GM12878 (cell line): ENCODE results near the gene ATP5PO. TPM values are rescaled to one million over a fixed set of nuclear protein-coding genes. Genes with fewer than 3 reads are reported as not detected.

Experiments used
- ATAC-seq: fragments of 200-7000 bp; cut with Tn5 transposase; 3 replicates; pipeline ENCODE4 v1.9.1; 2020; ENCODE audit warnings: mild to moderate bottlenecking, moderate library complexity
- BruUV-seq: library from RNA; stranded (reverse); fragments of 400-500 nt; replicated peaks from 2 replicates; lab custom pipeline; 2021; lab: Mats Ljungman, UMichigan
- CTCF ChIA-PET: fragments of 300-600 bp; sonication (Branson Sonifier 250); formaldehyde crosslinking; extraction: SDS; loops from one replicate; lab custom pipeline; 2021; ENCODE audit warnings: inconsistent platforms; lab: Yijun Ruan, JAX
- POLR2A ChIA-PET: fragments of 350-600 bp; formaldehyde crosslinking; extraction: SDS; loops from one replicate; lab custom pipeline; 2021; ENCODE audit warnings: inconsistent platforms; lab: Charles Lee
- RAD21 ChIA-PET: fragments of 300-600 bp; sonication (Branson Sonifier 250); formaldehyde crosslinking; loops from one replicate; lab custom pipeline; 2023; ENCODE audit warnings: antibody characterized with exemption; ENCODE audit not compliant: unreplicated experiment; lab: Charles Lee
- SMC1A ChIA-PET: fragments of 300-600 bp; sonication (Branson Sonifier 250); formaldehyde crosslinking; loops from one replicate; lab custom pipeline; 2023; ENCODE audit not compliant: unreplicated experiment, uncharacterized antibody; lab: Charles Lee
- DNase-seq: peaks from one replicate; pipeline ENCODE4 v3.0.0-alpha.2; 2011; ENCODE audit warnings: low read depth, low spot score
- FAIRE-seq: peaks from 3 replicates; lab custom pipeline; 2011; peaks lifted over from hg19 to GRCh38; lab: Jason Lieb, UNC
- H2AFZ ChIP-seq: 2 replicates; pipeline ENCODE4 v1.6.0; 2011; ENCODE audit warnings: low read depth, low read length, control low read depth; ENCODE audit not compliant: control insufficient read depth
- H3K27ac ChIP-seq: 2 replicates; pipeline ENCODE4 v1.5.1; 2011; ENCODE audit warnings: control low read depth; ENCODE audit not compliant: control insufficient read depth, insufficient read depth
- H3K27me3 ChIP-seq, 2 experiments: replicated peaks in 1 of 2; 2 replicates each; pipeline versions ENCODE4 v1.6.0 to v1.6.1; 2011; ENCODE audit warnings: low read length in 1 of 2; ENCODE audit not compliant: control insufficient read depth in 2 of 2, insufficient read depth in 2 of 2
- H3K36me3 ChIP-seq, 2 experiments: 2 replicates each; pipeline ENCODE4 v1.5.1; 2011; ENCODE audit warnings: low read length in 1 of 2; ENCODE audit not compliant: control insufficient read depth in 2 of 2, insufficient read depth in 2 of 2
- H3K4me1 ChIP-seq: 2 replicates; pipeline ENCODE4 v1.6.1; 2011; ENCODE audit warnings: mild to moderate bottlenecking, low read length, moderate library complexity, mixed read lengths; ENCODE audit not compliant: control insufficient read depth, insufficient read depth
- H3K4me2 ChIP-seq: 2 replicates; pipeline ENCODE4 v1.6.0; 2011; ENCODE audit warnings: control low read depth; ENCODE audit not compliant: control insufficient read depth, insufficient read depth
- H3K4me3 ChIP-seq: fragments of 200-600 bp; sonication (generic); 2 replicates; pipeline ENCODE4 v1.5.1; 2016
- H3K79me2 ChIP-seq: 2 replicates; pipeline ENCODE4 v1.6.0; 2011; ENCODE audit warnings: low read length; ENCODE audit not compliant: control insufficient read depth, insufficient read depth
- H3K9ac ChIP-seq: 2 replicates; pipeline ENCODE4 v1.8.0; 2011; ENCODE audit warnings: low read length, control low read depth, mixed read lengths; ENCODE audit not compliant: control insufficient read depth, insufficient read depth
- H3K9me3 ChIP-seq: replicated peaks from 3 replicates; pipeline ENCODE4 v1.5.1; 2011; ENCODE audit warnings: mild to moderate bottlenecking, low read length; ENCODE audit not compliant: control insufficient read depth, insufficient read depth
- H4K20me1 ChIP-seq: 2 replicates; pipeline ENCODE4 v1.6.0; 2011; ENCODE audit not compliant: control insufficient read depth, insufficient read depth
- ATF7 ChIP-seq: fragments of 450-650 bp; IDR thresholded peaks from 2 replicates; pipeline ENCODE4 v1.6.1; 2016; ENCODE audit warnings: low read depth, mild to moderate bottlenecking
- CBX5 ChIP-seq: sonication (generic); IDR thresholded peaks from 2 replicates; pipeline ENCODE4 v1.6.1; 2016; ENCODE audit warnings: low read depth, moderate library complexity, mild to moderate bottlenecking, inconsistent platforms
- CEBPB ChIP-seq, 2 experiments: fragments of 150-350 bp in 1 of 2; IDR thresholded peaks; 2 replicates each; pipeline ENCODE4 v1.6.1; 2012 to 2014; ENCODE audit warnings: low read depth in 2 of 2, low read length in 2 of 2, borderline replicate concordance in 1 of 2, inconsistent platforms in 1 of 2
- MYC ChIP-seq: IDR thresholded peaks from 2 replicates; pipeline ENCODE4 v1.6.1; 2011; ENCODE audit warnings: mild to moderate bottlenecking, low read length, moderate library complexity, inconsistent platforms; ENCODE audit not compliant: insufficient read depth, insufficient replicate concordance, insufficient read length, severe bottlenecking
- NBN ChIP-seq: fragments of 450-650 bp; IDR thresholded peaks from 2 replicates; pipeline ENCODE4 v1.6.1; 2016
- NFYB ChIP-seq: IDR thresholded peaks from 2 replicates; pipeline ENCODE4 v1.6.1; 2011; ENCODE audit warnings: low read depth, mild to moderate bottlenecking, low read length, improper control_type of control experiment, moderate library complexity; ENCODE audit not compliant: insufficient read depth
- PAX5 ChIP-seq: IDR thresholded peaks from 2 replicates; pipeline ENCODE4 v1.6.1; 2011; ENCODE audit warnings: low read depth, low read length, borderline replicate concordance
- RAD51 ChIP-seq: fragments of 450-650 bp; IDR thresholded peaks from 2 replicates; pipeline ENCODE4 v1.6.1; 2016; ENCODE audit warnings: moderate library complexity, mild to moderate bottlenecking, inconsistent platforms
- RCOR1 ChIP-seq: conservative IDR thresholded peaks from 2 replicates; pipeline ENCODE4 v1.6.1; 2012; ENCODE audit warnings: low read depth, low read length, improper control_type of control experiment
- SREBF1 ChIP-seq: IDR thresholded peaks from 2 replicates; pipeline ENCODE4 v1.6.1; 2012; ENCODE audit warnings: mild to moderate bottlenecking, low read length
- SREBF2 ChIP-seq: IDR thresholded peaks from 2 replicates; pipeline ENCODE4 v1.6.1; 2012; ENCODE audit warnings: mild to moderate bottlenecking, low read length
- TBL1XR1 ChIP-seq: IDR thresholded peaks from 2 replicates; pipeline ENCODE4 v1.6.1; 2012; ENCODE audit warnings: low read depth, low read length, improper control_type of control experiment
- TCF12 ChIP-seq: IDR thresholded peaks from 2 replicates; pipeline ENCODE4 v1.6.1; 2011; ENCODE audit warnings: low read depth, mild to moderate bottlenecking, low read length
- TCF3 ChIP-seq: IDR thresholded peaks from 2 replicates; pipeline ENCODE4 v1.6.1; 2012; ENCODE audit warnings: low read depth, mild to moderate bottlenecking, low read length, borderline replicate concordance; ENCODE audit not compliant: insufficient read depth
- WGBS: methylation state at CpG from one replicate; pipeline ENCODE4 v1.1.6; 2016; ENCODE audit warnings: low lambda C conversion rate; ENCODE audit not compliant: insufficient replicate concordance, insufficient coverage; ENCODE audit errors: missing lambda C conversion rate; 5-methylcytosine and 5-hydroxymethylcytosine counted together
- in situ Hi-C: fragments of 300-500 bp; cut with MboI; formaldehyde crosslinking; loops from 9 replicates; pipeline ENCODE4 v1.14.3; 2018; ENCODE audit warnings: mixed read lengths
- intact Hi-C: fragments of 100-400 bp; cut with micrococcal nuclease; formaldehyde crosslinking; loops from one replicate; pipeline ENCODE4 v1.14.2; 2022; ENCODE audit not compliant: unreplicated experiment
- polyA plus RNA-seq, 11 experiments: library from polyadenylated mRNA; depleted of rRNA in 4 of 11; unstranded in 6 of 11; stranded (reverse) in 5 of 11; fragments of >200 nt; fragmentation: Nextera tagmentation in 4 of 11; fragmentation: Illumina TruSeq in 1 of 11; extraction: Ambion mirVana in 4 of 11; extraction: Trizol in 1 of 11; gene quantifications; 1 replicate in 1 of 11; 2 replicates in 10 of 11; pipeline versions ENCODE4 v1.2.1 to v1.2.3, GENCODE V29; 2011 to 2016; ENCODE audit warnings: inconsistent platforms in 2 of 11, missing spikeins in 2 of 11, low read depth in 1 of 11
- total RNA-seq, 4 experiments: library from RNA; depleted of rRNA in 3 of 4; stranded (reverse); fragments of >200 nt in 3 of 4; fragmentation: Illumina TruSeq in 1 of 4; extraction: Trizol in 1 of 4; gene quantifications; 2 replicates each; pipeline versions ENCODE4 v1.2.1 to v1.2.3, GENCODE V29; 2013 to 2021
- TF ChIP-seq, protein P1 (sequence below): IDR thresholded peaks from 2 replicates; pipeline ENCODE4 v1.6.1; 2011; ENCODE audit warnings: borderline replicate concordance, low read depth, mild to moderate bottlenecking, moderate library complexity, low read length; ENCODE audit not compliant: insufficient read depth, poor library complexity, severe bottlenecking
- TF ChIP-seq, protein P2 (sequence below): IDR thresholded peaks from 2 replicates; pipeline ENCODE4 v1.6.1; 2011; ENCODE audit warnings: low read depth, low read length, improper control_type of control experiment, borderline replicate concordance

Gene ATP5PO
- total and polyA plus RNA-seq, 10 of the 15 experiments (the other 5 are each of a cell fraction or from before 2014, with no cell fraction given) = 251 to 1,656 (median 470) TPM

DNA sequence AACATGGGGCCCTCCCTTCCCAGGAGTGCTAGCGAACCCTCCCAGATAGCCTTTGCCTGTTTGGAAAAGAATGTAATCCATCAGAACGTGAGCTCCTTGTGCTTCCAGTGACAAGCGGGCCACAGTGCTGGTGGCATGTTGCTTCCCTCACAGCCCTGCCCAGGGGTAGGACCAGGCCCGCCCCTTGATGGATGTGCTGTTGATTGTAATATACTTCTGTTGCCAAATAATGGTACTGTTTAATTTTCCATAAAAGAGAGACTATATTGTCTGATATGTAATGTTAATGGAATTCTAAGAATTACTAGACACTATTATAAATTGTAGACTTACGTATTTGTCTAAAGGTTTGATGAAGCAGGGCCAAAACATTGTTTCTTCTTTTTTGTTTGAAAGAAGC is 16.4 kb downstream of the ATP5PO start (continued):
- no peak for TF ChIP-seq RAD51
- TF ChIP-seq TCF3 = no peak

DNA sequence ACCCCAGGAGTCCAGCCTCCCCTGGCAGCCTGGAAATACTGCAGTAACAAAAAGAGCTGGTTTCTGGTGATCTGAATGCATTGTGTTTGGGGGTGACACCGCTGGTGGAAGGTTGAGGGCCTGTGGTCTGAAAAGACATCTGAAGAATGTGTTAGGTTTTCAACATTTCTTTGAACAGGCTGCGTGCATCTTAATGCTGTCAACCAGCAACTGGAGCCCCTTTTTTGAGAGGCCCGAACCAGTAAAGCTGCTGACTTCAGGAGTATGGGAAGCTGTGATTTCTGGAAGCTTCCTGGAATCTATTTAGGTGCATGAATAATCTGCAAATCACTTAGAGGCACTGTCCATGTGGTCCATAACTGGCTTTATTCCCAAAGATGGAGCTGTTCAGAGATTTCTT is 17.0 kb downstream of the ATP5PO start:
- in situ Hi-C loops (no loop called here), intact Hi-C loops (no loop called here)
- BruUV-seq = no TSS peak
- H3K27me3 ChIP-seq = no peaks in the 10 kb centered on the region
- no peaks in the 10 kb centered on the region for H3K9me3 ChIP-seq
- ChIA-PET CTCF (interaction anchor here (1.0 to 2.3 kb wide), 3 partner anchors 25 to 452 kb away, joined by 3 to 7 read pairs (median 3); no protein-coding TSS in a partner anchor), POLR2A (interaction anchor here (0.5 kb wide), 1 partner anchor 87 kb away, joined by 3 read pairs; no protein-coding TSS in a partner anchor), RAD21 (interaction anchor here (1.4 kb wide), 1 partner anchor 26 kb away, joined by 3 read pairs; no protein-coding TSS in a partner anchor), SMC1A (no interaction called here)
- no peak for FAIRE-seq
- H3K9ac ChIP-seq = no peak overlapping the region
- no peak overlapping the region for H2AFZ ChIP-seq
- no peaks in the 10 kb centered on the region for H4K20me1 ChIP-seq
- peaks cover 13 to 14% of the 10 kb centered on the region in 2 experiments for H3K36me3 ChIP-seq
- no peak overlapping the region for H3K27ac ChIP-seq
- no peak overlapping the region for H3K4me3 ChIP-seq
- WGBS = 96% methylated on average over 3 of the region's 3 CpGs
- no peak for TF ChIP-seq TCF3
- no peak for TF ChIP-seq NBN
- TF ChIP-seq TBL1XR1 = no peak
- TF ChIP-seq, protein P1, sequence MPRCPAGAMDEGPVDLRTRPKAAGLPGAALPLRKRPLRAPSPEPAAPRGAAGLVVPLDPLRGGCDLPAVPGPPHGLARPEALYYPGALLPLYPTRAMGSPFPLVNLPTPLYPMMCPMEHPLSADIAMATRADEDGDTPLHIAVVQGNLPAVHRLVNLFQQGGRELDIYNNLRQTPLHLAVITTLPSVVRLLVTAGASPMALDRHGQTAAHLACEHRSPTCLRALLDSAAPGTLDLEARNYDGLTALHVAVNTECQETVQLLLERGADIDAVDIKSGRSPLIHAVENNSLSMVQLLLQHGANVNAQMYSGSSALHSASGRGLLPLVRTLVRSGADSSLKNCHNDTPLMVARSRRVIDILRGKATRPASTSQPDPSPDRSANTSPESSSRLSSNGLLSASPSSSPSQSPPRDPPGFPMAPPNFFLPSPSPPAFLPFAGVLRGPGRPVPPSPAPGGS = no peak
- no peak for TF ChIP-seq TCF12
- no peak for TF ChIP-seq PAX5
- no peak for TF ChIP-seq SREBF2
- no peak for TF ChIP-seq CEBPB (IDR thresholded peaks at IDR 0.05; ENCODE audit: borderline replicate concordance in 1 of 2, low read depth in 2 of 2, low read length in 2 of 2)
- TF ChIP-seq SREBF1 = no peak
- no peak for TF ChIP-seq NFYB
- TF ChIP-seq, protein P2, sequence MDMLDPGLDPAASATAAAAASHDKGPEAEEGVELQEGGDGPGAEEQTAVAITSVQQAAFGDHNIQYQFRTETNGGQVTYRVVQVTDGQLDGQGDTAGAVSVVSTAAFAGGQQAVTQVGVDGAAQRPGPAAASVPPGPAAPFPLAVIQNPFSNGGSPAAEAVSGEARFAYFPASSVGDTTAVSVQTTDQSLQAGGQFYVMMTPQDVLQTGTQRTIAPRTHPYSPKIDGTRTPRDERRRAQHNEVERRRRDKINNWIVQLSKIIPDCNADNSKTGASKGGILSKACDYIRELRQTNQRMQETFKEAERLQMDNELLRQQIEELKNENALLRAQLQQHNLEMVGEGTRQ = no peak
- no peak for TF ChIP-seq ATF7
- no peak for TF ChIP-seq MYC
- TF ChIP-seq RCOR1 = no peak
- TF ChIP-seq CBX5 = no peak
- no peaks in the 10 kb centered on the region for H3K79me2 ChIP-seq
- H3K4me2 ChIP-seq = no peak overlapping the region
- no peak for ATAC-seq
- no peaks in the 10 kb centered on the region for H3K4me1 ChIP-seq
- DNase-seq = no peak
